Testis (tissue), 2 donors: Measurements from ENCODE around the gene DMD.

Experiments
- CTCF ChIP-seq, 3 experiments: fragments of 450-650 bp in 2 of 3; fragments of 200-600 bp in 1 of 3; sonication (generic) in 1 of 3; IDR thresholded peaks; one replicate each; pipeline ENCODE4 v1.5.1; 2016 to 2019; ENCODE audit warnings: antibody characterized with exemption in 3 of 3, mild to moderate bottlenecking in 2 of 3, moderate library complexity in 1 of 3
- POLR2A ChIP-seq: fragments of 450-650 bp; IDR thresholded peaks from one replicate; pipeline ENCODE4 v1.6.1; 2017; ENCODE audit warnings: antibody characterized with exemption, mild to moderate bottlenecking, moderate library complexity

GRCh38 chrX:31223817-31224216 is 1987.5 kb downstream of the DMD start:
- TF ChIP-seq CTCF (IDR thresholded peaks at IDR 0.05) (no peak), POLR2A (no peak)
